Adrenal gland (tissue), 12 donors: ENCODE results near the gene GRIN3B. TPM values are rescaled to one million over a fixed set of nuclear protein-coding genes. Genes with fewer than 3 reads are reported as not detected.

ENCODE experiments used
- DNase-seq, 7 donors: peaks; one replicate each; pipeline ENCODE4 v3.0.0-alpha.2; 2019 to 2020
- H3K27ac ChIP-seq, 5 donors: fragments of 200-600 bp; sonication (generic) in 4 of 5; 1 replicate in 3 of 5; 2 replicates in 2 of 5; pipeline versions ENCODE4 v1.5.1 to v1.8.0; 2016 to 2020; ENCODE audit warnings: mild to moderate bottlenecking in 1 of 5
- H3K27me3 ChIP-seq: fragments of 200-600 bp; 2 replicates; pipeline ENCODE4 v1.8.0; 2021
- H3K36me3 ChIP-seq, 2 donors: fragments of 200-600 bp; replicated peaks in 1 of 2; 1 replicate in 1 of 2; 2 replicates in 1 of 2; pipeline versions ENCODE4 v1.5.1 to v1.8.0; 2018 to 2022
- H3K4me1 ChIP-seq, 2 donors: fragments of 200-600 bp; replicated peaks in 1 of 2; 1 replicate in 1 of 2; 2 replicates in 1 of 2; pipeline versions ENCODE4 v1.5.1 to v1.8.0; 2018 to 2021
- H3K4me3 ChIP-seq, 4 donors: fragments of 200-600 bp; sonication (generic) in 3 of 4; one replicate each; pipeline ENCODE4 v1.5.1; 2016 to 2018
- H3K9me3 ChIP-seq, 3 donors: fragments of 200-600 bp; sonication (generic) in 1 of 3; replicated peaks in 1 of 3; 1 replicate in 2 of 3; 2 replicates in 1 of 3; pipeline versions ENCODE4 v1.5.1 to v1.8.0; 2016 to 2021
- POLR2A ChIP-seq, 2 donors: fragments of 450-650 bp; IDR thresholded peaks; one replicate each; pipeline ENCODE4 v1.6.1; 2017; ENCODE audit warnings: antibody characterized with exemption in 2 of 2, mild to moderate bottlenecking in 2 of 2, moderate library complexity in 1 of 2
- WGBS, 4 donors: extraction: QIAGEN DNeasy Blood & Tissue Kit in 2 of 4; methylation state at CpG; one replicate each; pipeline versions ENCODE4 v1.1.5 to v1.1.7; 2013 to 2017; 5-methylcytosine and 5-hydroxymethylcytosine counted together
- intact Hi-C, 2 donors: fragments of 100-400 bp; cut with DNase I; formaldehyde crosslinking; loops; one replicate each; pipeline versions ENCODE4 v1.14.1 to v1.15.0; 2022 to 2023
- polyA plus RNA-seq, 3 donors: library from polyadenylated mRNA; stranded (reverse); fragments of 200-250 nt in 2 of 3; fragments of 350-450 nt in 1 of 3; fragmentation: Illumina TruSeq in 1 of 3; extraction: RNeasy Lipid Tissue Mini Kit (QIAGEN cat#74804) in 1 of 3; gene quantifications; one replicate each; pipeline ENCODE4 v1.2.3, GENCODE V29; 2013 to 2014
- total RNA-seq, 9 donors: library from RNA; depleted of rRNA in 4 of 9; stranded (reverse); fragments of >200 nt in 4 of 9; fragments of 120-200 nt in 1 of 9; fragmentation: NEBNext Ultra II Directional in 1 of 9; extraction: Animal tissue kit (Norgen Biotek cat#: 25700) in 1 of 9; gene quantifications; one replicate each; pipeline versions ENCODE4 v1.1.0 to v1.2.4, GENCODE V29; 2013 to 2023
- TF ChIP-seq, protein P1 (sequence below), 6 experiments: fragments of 450-650 bp in 4 of 6; fragments of 200-600 bp in 2 of 6; sonication (generic) in 1 of 6; IDR thresholded peaks; 1 replicate in 5 of 6; 2 replicates in 1 of 6; pipeline versions ENCODE4 v1.5.1 to v1.8.0; 2016 to 2021; ENCODE audit warnings: antibody characterized with exemption in 6 of 6, mild to moderate bottlenecking in 2 of 6, moderate library complexity in 1 of 6
- donor health status: healthy with polysubstance abuse.
- donor health status: Bipolar disorder and iron deficiency.
- donor health status: DM: yes; HTN: yes; CAD: no.
- donor health status: DM: no; HTN: no; CAD: no.
- donor health status: DM: no; HTN: no; CAD: no.
- donor health status: DM: yes; HTN: yes; CAD: no.

The GRIN3B gene
- total and polyA plus RNA-seq, 12 donors: 0.08 to 0.24 (median 0.16) TPM; not detected in 8

DNA sequence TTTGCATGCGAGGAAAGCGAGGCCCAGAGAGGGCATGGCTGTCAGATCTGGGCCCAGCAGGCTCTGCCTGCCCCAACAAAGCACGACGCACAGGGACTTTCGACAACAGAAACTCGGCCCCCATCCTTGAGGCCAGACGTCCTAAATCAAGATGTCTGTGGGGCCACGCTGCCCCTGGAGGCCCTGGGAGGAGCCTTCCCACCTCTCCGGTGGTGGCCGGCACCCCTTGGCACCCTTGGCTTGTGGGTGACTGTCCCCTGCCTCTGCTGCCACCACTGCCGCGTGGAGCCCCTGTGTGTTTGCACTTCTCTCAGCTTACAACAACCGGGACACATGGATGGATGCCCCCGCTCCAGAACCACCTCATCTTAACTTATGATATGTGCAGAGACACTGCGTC, 11.7 kb upstream of the GRIN3B start:
- TF ChIP-seq POLR2A (IDR thresholded peaks at IDR 0.05): no peak
- TF ChIP-seq, protein P1, sequence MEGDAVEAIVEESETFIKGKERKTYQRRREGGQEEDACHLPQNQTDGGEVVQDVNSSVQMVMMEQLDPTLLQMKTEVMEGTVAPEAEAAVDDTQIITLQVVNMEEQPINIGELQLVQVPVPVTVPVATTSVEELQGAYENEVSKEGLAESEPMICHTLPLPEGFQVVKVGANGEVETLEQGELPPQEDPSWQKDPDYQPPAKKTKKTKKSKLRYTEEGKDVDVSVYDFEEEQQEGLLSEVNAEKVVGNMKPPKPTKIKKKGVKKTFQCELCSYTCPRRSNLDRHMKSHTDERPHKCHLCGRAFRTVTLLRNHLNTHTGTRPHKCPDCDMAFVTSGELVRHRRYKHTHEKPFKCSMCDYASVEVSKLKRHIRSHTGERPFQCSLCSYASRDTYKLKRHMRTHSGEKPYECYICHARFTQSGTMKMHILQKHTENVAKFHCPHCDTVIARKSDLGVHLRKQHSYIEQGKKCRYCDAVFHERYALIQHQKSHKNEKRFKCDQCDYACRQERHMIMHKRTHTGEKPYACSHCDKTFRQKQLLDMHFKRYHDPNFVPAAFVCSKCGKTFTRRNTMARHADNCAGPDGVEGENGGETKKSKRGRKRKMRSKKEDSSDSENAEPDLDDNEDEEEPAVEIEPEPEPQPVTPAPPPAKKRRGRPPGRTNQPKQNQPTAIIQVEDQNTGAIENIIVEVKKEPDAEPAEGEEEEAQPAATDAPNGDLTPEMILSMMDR (IDR thresholded peaks at IDR 0.05): no peak
- intact Hi-C loops: no loop called here
- H3K27me3 ChIP-seq: no peaks in the 10 kb centered on the region
- H3K27ac ChIP-seq: no peak overlapping the region
- peaks cover 20 to 38% of the 10 kb centered on the region in 2 donors for H3K4me1 ChIP-seq
- H3K4me3 ChIP-seq: no peak overlapping the region
- H3K9me3 ChIP-seq: no peaks in the 10 kb centered on the region
- 83 to 92% (median 89%) methylated on average over 7 to 15 of the region's 15 CpGs for WGBS, 4 donors
- peak in 1 of 7 donors; percentile 13 for DNase-seq
- peaks cover 0 to 18% of the 10 kb centered on the region in 2 donors for H3K36me3 ChIP-seq

DNA sequence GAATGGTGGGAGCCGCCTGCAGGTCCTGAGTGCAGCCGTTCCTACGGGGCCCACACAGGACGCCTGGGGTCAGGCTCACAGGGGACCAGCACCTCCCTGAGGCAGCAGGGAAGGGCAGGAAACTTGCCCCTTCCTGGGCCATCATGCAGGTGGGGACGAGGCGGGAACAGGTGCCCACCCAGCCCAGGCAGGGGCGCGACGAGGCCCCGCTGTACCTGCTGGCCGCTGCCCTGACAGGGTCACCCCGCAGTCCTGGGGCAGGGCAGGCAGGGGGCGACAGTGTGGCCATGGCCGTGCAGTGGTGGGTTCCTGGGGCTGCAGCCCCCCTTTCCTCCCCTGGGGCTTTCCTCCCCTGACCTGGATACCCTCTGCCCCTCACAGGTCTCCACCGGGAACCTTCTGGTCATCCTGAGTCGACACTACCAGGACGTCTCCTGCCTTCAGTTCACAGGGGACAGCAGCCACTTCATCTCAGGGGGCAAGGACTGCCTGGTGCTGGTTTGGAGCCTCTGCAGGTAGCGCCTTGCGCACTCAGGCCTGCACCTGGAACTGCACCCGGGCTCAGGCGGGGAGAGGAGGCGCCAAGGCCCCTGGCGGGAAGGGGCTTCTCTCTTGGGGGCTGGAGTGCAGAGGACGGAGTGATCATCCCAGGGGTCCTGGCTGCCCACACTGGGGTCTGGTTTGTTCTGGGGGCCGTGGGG, 10.7 kb upstream of the GRIN3B start:
- Histone ChIP-seq H3K9me3 (no peaks in the 10 kb centered on the region), H3K36me3 (peaks cover 0 to 18% of the 10 kb centered on the region in 2 donors), H3K27ac (peak overlapping the region in 4 of 5 donors; percentile 39 to 91 (median 84)), H3K4me1 (peaks cover 15 to 33% of the 10 kb centered on the region in 2 donors), H3K4me3 (no peak overlapping the region), H3K27me3 (no peaks in the 10 kb centered on the region)
- no peak for TF ChIP-seq POLR2A (IDR thresholded peaks at IDR 0.05)
- TF ChIP-seq, protein P1 (IDR thresholded peaks at IDR 0.05): peak in 1 of 6 experiments; percentile 14
- WGBS, 4 donors: 85 to 87% (median 86%) methylated on average over 3 to 25 of the region's 25 CpGs
- peak in 1 of 7 donors; percentile 18 for DNase-seq
- intact Hi-C loops: loop anchor here in 1 of 2 donors (10.0 kb wide), 1 partner anchor 215 kb away; no protein-coding TSS in a partner anchor

DNA sequence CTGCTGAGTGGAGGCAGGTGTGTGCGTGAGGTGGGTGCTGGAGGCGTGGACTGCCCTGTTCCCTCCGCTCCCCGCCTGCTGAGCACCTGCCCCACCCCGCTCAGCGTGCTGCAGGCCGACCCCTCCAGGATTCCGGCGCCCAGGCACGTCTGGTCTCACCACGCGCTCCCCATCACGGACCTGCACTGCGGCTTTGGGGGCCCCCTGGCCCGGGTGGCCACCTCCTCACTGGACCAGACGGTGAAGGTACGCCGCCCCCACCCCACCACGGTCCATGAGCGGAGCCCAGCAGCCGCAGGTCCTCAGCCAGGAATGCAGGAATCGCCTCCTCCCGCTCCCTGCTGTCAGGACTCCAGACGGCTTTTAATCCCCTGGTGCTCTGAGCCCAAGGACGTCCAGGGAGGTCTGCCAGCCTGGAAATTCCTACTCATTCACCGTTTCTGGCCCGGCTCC, 10.1 kb upstream of the GRIN3B start:
- peak in 1 of 2 donors; percentile 28 for TF ChIP-seq POLR2A (IDR thresholded peaks at IDR 0.05)
- TF ChIP-seq, protein P1 (IDR thresholded peaks at IDR 0.05): no peak
- H3K36me3 ChIP-seq: peaks cover 0 to 18% of the 10 kb centered on the region in 2 donors
- intact Hi-C loops: loop anchor here in 1 of 2 donors (10.0 kb wide), 1 partner anchor 215 kb away; no protein-coding TSS in a partner anchor
- H3K27me3 ChIP-seq: no peaks in the 10 kb centered on the region
- peak overlapping the region; percentile 39 to 91 (median 79) for H3K27ac ChIP-seq
- H3K4me3 ChIP-seq: no peak overlapping the region
- 45 to 64% (median 52%) methylated on average over 9 to 27 of the region's 27 CpGs for WGBS, 4 donors
- peak; percentile 87 to 92 (median 91) for DNase-seq
- no peaks in the 10 kb centered on the region for H3K9me3 ChIP-seq
- peaks cover 15 to 28% of the 10 kb centered on the region in 2 donors for H3K4me1 ChIP-seq

DNA sequence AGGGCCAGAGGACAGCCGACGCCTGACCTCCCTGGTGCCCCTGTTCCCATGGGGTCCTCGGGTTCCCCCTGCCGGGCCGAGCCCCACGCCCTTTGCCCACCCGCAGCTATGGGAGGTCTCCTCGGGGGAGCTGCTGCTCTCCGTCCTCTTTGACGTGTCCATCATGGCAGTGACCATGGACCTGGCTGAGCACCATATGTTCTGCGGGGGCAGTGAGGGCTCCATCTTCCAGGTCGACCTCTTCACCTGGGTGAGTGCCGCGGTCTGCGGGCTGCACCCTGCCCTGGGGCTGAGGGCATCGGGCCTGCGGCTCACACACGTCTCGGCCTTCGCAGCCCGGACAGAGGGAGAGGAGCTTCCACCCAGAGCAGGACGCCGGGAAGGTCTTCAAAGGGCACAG, 9.5 kb upstream of the GRIN3B start:
- H3K36me3 ChIP-seq: peaks cover 0 to 18% of the 10 kb centered on the region in 2 donors
- peak overlapping the region; percentile 39 to 91 (median 79) for H3K27ac ChIP-seq
- TF ChIP-seq, protein P1 (IDR thresholded peaks at IDR 0.05): no peak
- TF ChIP-seq POLR2A (IDR thresholded peaks at IDR 0.05): no peak

More for the DNA sequence above, 9.5 kb upstream of the GRIN3B start:
- H3K27me3 ChIP-seq: peaks cover 6% of the 10 kb centered on the region
- H3K9me3 ChIP-seq: no peaks in the 10 kb centered on the region
- intact Hi-C loops: loop anchor here in 1 of 2 donors (10.0 kb wide), 1 partner anchor 216 kb away; no protein-coding TSS in a partner anchor
- WGBS, 4 donors: 46 to 81% (median 67%) methylated on average over 1 to 23 of the region's 23 CpGs
- peak in 1 of 7 donors; percentile 49 for DNase-seq
- peak overlapping the region in 1 of 4 donors; percentile 46 for H3K4me3 ChIP-seq
- H3K4me1 ChIP-seq: peaks cover 15 to 25% of the 10 kb centered on the region in 2 donors
